ENCODE measurements around the gene SH2D2A. TPM values are rescaled to one million over a fixed set of nuclear protein-coding genes. Genes with fewer than 3 reads are reported as not detected.

The SH2D2A gene
- total and polyA plus RNA-seq, 2 donors (not counting 3 experiments of a cell fraction or from before 2014, with no cell fraction given) = 0.92 to 1.1 TPM

DNA sequence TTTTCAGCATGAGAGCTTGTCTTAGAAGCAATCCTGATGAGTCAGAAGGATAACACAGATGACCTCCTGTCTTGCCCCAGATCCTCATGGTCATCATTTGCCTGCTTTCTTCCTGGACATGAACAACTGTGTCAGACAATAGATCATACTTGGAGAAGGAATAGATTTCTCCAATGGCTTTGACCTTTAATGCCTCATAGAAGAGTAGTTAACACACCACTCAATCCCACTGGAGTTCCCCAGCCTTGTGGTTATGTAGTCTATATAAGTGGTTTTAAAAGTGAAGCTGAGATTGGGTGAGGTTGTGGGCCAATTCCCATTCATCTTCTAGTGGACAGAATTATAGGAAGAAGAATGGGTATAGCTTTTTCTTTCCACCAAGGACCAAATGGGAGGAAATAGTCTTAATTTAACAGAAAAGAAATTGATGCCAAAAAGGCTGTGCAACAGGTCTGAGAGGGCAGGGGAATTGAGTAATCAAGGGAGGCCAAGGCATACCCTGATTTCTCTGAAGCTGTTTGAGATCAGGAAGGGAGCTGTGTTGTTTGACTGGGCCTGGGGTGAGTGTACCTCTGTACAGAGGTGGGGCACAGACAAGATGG lies 35.0 kb downstream of the SH2D2A start:
- intact Hi-C loops (cut with micrococcal nuclease) = no loop called here
- ChIA-PET CTCF (interaction anchor here (0.9 to 1.9 kb wide), 11 partner anchors 10 to 146 kb away, joined by 3 to 16 read pairs (median 5); partner anchors contain the start of genes METTL25B, NTRK1 and PRCC), POLR2A (interaction anchor here (0.6 kb wide), 1 partner anchor 46 kb away, joined by 4 read pairs; no protein-coding TSS in a partner anchor)

More for the DNA sequence above, 35.0 kb downstream of the SH2D2A start:
- Histone ChIP-seq H3K9me1 (replicated peaks; ENCODE audit: control insufficient read depth, extremely low read depth, insufficient read depth, low read length) (no peaks in the 10 kb centered on the region), H3K4me3 (replicated peaks in 1 of 3; ENCODE audit: insufficient read depth in 1 of 3, low read depth in 1 of 3, low read length in 3 of 3) (no peak overlapping the region), H3K9me3 (replicated peaks; ENCODE audit: control insufficient read depth, insufficient read depth, low read length) (no peaks in the 10 kb centered on the region), H3K9ac (replicated peaks; ENCODE audit: extremely low read depth, insufficient read depth, low read length) (no peak overlapping the region), H3K4me2 (ENCODE audit: insufficient read depth, low read length) (no peak overlapping the region), H3K4me1 (ENCODE audit: control insufficient read depth, extremely low read depth, insufficient read depth, low read length) (peaks cover 11% of the 10 kb centered on the region), H2AFZ (ENCODE audit: low read depth, low read length) (no peak overlapping the region), H3K27ac (ENCODE audit: insufficient read depth, low read depth, low read length) (no peak overlapping the region), H4K20me1 (replicated peaks; ENCODE audit: control insufficient read depth, extremely low read depth, insufficient read depth, low read length) (peaks cover 3% of the 10 kb centered on the region), H3K36me3 (ENCODE audit: control insufficient read depth in 2 of 2, extremely low read depth in 1 of 2, insufficient read depth in 2 of 2, low read length in 2 of 2) (peaks cover 2 to 10% of the 10 kb centered on the region in 2 experiments), H3K27me3 (ENCODE audit: control insufficient read depth in 2 of 2, insufficient read depth in 2 of 2, low read length in 2 of 2) (no peaks in the 10 kb centered on the region), H3K79me2 (ENCODE audit: control insufficient read depth, insufficient read depth, low read length) (peaks cover 60% of the 10 kb centered on the region)
- peak; percentile 21 for TF ChIP-seq FOS (IDR thresholded peaks at IDR 0.05; ENCODE audit: borderline replicate concordance, insufficient read depth, low read length)
- no peak for TF ChIP-seq CTCF (IDR thresholded peaks at IDR 0.05; ENCODE audit: extremely low read depth in 1 of 2, insufficient read depth in 1 of 2, low read depth in 1 of 2, low read length in 2 of 2)
- TF ChIP-seq POLR2AphosphoS5 (IDR thresholded peaks at IDR 0.05; ENCODE audit: insufficient read depth, low read depth, low read length) = no peak
- BruUV-seq (replicated peaks) = no TSS peak
- dilution Hi-C loops (cut with MboI; ENCODE audit: extremely low pct_ligation_motif_present, low sequenced_read_pairs) = no loop called here
- no peak for FAIRE-seq
- DNase-seq (ENCODE audit: low read depth, low spot score) = no peak

All from endothelial cell of umbilical vein (primary cell).